GM12865 (cell line): Measurements from ENCODE around the gene SLC35A5.

ENCODE experiments used
- DNase-seq: peaks from one replicate; pipeline ENCODE4 v3.0.0; 2010; ENCODE audit warnings: low read depth
- H3K4me3 ChIP-seq: 2 replicates; pipeline ENCODE4 v1.5.1; 2011; ENCODE audit warnings: mild to moderate bottlenecking, low read depth, low read length, control low read depth
- CTCF ChIP-seq: IDR thresholded peaks from 2 replicates; pipeline ENCODE4 v1.5.1; 2011; ENCODE audit warnings: low read length, control low read depth, low read depth, inconsistent platforms; ENCODE audit not compliant: insufficient read depth; ENCODE audit errors: missing control alignments

SLC35A5 gene

DNA sequence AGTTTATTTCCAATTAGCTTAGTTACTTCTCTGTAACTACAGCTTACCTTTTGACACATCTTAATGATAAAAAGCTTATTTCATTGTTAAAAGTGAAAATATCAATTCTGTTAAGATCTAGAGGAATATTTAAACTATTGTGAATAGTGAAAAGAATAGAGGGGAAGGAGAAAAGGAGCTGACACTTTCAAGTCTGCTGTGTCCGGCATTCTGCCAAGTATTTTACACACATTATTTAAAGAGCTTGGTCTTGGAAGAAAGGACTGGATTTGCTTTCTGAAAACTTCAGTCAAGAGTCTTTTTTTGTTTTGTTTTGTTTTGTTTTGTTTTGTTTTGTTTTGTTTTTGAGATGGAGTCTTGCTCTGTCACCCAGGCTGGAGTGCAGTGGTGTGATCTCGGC lies 44.3 kb downstream of the SLC35A5 start:
- TF ChIP-seq CTCF: no peak
- no peak overlapping the region for H3K4me3 ChIP-seq
- DNase-seq: no peak

DNA sequence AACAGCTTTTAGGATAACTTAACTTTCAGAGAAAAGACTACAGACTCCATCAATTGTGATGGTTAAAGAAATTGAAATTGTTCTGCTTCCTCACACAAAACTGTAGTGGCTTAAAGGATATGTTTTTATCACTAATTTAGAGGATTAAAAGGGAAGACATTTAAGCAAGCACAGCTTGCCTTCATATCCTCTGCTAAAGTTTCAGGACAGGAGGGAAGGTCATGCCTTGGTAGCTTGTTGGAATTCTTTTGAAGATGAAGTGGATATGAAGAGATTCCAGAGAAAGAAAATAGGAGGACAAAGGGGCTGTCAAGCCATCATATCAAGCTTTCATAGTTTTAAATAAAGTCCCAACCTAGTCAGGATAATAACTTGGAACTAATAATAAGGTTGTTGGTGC lies 46.0 kb downstream of the SLC35A5 start:
- no peak for TF ChIP-seq CTCF
- DNase-seq: no peak
- H3K4me3 ChIP-seq: no peak overlapping the region

DNA sequence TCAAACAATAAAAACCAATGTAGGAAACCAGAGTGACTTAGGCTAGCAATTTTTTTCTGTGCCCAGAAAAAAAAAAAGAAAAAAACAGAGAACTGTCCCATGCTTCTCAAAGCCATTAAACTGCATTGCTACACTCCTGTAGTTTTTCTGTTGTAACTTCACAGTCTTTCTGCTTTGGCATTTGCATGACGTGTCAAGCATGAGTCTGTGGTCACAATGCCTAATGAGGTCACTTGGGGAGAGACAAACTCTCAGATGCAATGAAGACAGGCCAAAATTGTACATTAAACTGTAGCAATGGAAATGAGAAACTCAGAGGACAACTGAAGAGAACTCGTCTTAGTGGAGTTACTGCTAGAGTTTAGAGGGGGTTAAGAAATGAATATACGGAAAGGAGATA lies 48.3 kb downstream of the SLC35A5 start:
- no peak for TF ChIP-seq CTCF
- no peak for DNase-seq
- H3K4me3 ChIP-seq: no peak overlapping the region

DNA sequence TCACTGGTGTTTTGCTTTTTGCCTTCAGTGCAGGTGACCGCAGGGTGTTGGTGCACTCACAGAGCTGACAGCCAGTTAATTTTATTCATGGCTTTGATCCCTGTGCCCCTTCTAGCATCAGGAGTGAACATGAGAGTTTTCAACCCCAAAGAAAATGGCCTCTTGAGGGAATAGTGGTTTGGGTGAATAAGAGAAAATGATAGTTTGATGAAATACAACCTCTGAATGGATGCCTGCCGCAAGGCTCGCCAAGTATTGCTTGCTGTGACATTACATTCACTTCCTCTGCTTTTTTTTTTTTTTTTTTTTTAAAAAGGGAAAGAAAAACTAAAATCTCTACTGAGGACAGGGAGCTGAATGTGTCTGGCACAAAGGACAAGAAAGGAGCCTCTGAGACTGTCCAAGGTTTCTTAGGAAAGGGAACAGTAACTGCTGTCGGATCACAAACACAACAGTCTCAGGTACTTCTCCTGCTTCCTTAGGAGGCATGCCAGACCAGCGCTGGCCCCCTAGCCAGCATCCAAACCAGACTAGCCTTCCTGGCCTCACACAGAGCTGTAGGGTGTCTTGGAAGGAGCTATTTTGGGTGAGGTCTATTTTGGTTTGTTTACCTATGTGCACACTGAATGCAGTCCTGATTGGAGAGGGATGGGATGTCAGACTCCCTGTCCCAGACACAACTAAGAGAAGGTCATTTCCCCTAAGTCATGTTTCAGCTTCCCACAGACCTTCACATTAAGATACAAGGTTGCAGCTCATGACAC lies 50.1 kb downstream of the SLC35A5 start:
- H3K4me3 ChIP-seq: no peak overlapping the region
- no peak for TF ChIP-seq CTCF
- no peak for DNase-seq

DNA sequence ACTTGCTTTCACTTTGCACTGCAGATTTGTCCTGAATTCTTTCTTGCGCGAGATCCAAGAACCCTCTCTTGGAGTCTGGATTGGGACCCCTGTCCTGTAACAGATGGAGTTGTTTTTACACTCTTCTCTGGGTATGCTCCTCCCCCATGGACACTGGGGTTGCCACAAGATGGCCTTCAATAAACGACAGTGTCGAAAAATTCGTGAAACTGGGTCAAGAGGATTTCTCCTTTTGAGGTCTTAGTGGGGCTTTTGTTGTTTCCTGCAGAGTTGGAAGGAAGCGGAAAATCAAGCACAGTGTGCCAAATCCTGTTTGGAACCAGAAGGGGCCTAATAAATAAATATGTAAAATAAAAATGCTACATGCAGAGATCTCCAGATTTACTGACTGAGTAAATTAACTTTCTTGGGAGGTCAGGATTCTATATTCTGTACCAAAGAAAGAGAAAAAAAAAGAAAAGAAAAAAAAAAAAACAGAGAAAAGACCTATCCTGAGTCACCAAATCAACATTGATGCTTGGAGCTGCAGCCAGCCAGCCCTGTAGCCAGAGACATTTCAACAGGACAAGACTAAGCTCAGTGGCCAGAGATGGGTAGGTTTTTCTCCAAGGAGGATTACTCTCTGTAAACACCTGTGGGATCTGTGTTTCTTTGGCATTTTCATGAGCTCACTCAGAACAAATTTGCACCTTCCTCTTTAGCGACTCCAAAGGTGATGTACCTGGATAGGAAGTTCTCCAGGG lies 54.3 kb downstream of the SLC35A5 start:
- no peak for DNase-seq
- TF ChIP-seq CTCF: no peak
- no peak overlapping the region for H3K4me3 ChIP-seq

GRCh38 chr3:112617285-112617684 lies 55.4 kb downstream of the SLC35A5 start:
- no peak for TF ChIP-seq CTCF

DNA sequence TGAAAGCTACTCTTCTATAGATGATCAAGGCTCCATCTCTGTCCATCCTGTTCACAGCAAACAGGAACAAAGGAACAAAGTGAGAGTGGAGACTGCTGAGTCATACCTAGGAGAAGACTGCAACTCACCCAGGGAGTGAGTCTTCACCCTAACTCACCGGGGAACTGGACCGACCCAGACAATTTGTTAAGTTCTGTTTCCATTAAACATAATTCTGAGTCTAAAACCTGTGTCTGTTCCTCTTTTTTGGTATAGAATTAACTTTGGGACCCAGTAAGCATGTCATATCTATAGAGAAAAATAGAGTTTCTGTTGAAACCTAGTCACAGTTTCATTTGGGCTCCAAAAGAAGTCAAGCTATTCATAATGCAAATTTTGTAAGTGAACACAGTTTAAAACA lies 57.5 kb downstream of the SLC35A5 start:
- no peak overlapping the region for H3K4me3 ChIP-seq
- no peak for TF ChIP-seq CTCF
- no peak for DNase-seq

More at GRCh38 chr3:112617285-112617684, 55.4 kb downstream of the SLC35A5 start:
- no peak overlapping the region for H3K4me3 ChIP-seq
- no peak for DNase-seq
